Stomach smooth muscle (tissue), 2 donors: ENCODE measurements around the gene GGT1.
"Not testable (repeated sequence)": the region's sequence is repeated elsewhere in the genome, so short reads cannot be mapped to it uniquely, and the experiment has no call there.

Experiments
- H3K27ac ChIP-seq: one replicate; pipeline ENCODE4 v1.7.0; 2013; ENCODE audit warnings: mild to moderate bottlenecking, low read length, inconsistent platforms
- H3K27me3 ChIP-seq, 2 donors: one replicate each; pipeline ENCODE4 v1.7.0; 2013; ENCODE audit warnings: low read length in 2 of 2; ENCODE audit not compliant: insufficient read depth in 2 of 2, control insufficient read depth in 1 of 2
- H3K36me3 ChIP-seq, 2 donors: one replicate each; pipeline ENCODE4 v1.7.0; 2013; ENCODE audit warnings: low read length in 2 of 2; ENCODE audit not compliant: control insufficient read depth in 2 of 2, insufficient read depth in 2 of 2
- H3K4me1 ChIP-seq: one replicate; pipeline ENCODE4 v1.7.0; 2013; ENCODE audit warnings: low read length; ENCODE audit not compliant: control insufficient read depth, insufficient read depth
- H3K4me3 ChIP-seq, 2 donors: one replicate each; pipeline ENCODE4 v1.7.0; 2013; ENCODE audit warnings: low read length in 2 of 2
- H3K9ac ChIP-seq, 2 donors: one replicate each; pipeline ENCODE4 v1.7.0; 2013; ENCODE audit warnings: low read length in 2 of 2, mild to moderate bottlenecking in 1 of 2
- H3K9me3 ChIP-seq, 2 donors: one replicate each; pipeline ENCODE4 v1.7.0; 2013; ENCODE audit warnings: low read length in 2 of 2; ENCODE audit not compliant: control insufficient read depth in 2 of 2
- donor health status: healthy.
- donor health status: Pancreatic carcinoma.

The GGT1 gene

GRCh38 chr22:24627911-24628310 lies 24.9 kb downstream of the GGT1 start:
- not testable (repeated sequence) for H3K36me3 ChIP-seq, H3K9me3 ChIP-seq, H3K9ac ChIP-seq, H3K27ac ChIP-seq, H3K4me3 ChIP-seq, H3K4me1 ChIP-seq, H3K27me3 ChIP-seq

- H3K9ac ChIP-seq, H3K27ac ChIP-seq, H3K4me3 ChIP-seq, H3K9me3 ChIP-seq, H3K27me3 ChIP-seq, H3K36me3 ChIP-seq, H3K4me1 ChIP-seq: not testable (repeated sequence)
Measured at GRCh38 chr22:24629069-24629468, 26.1 kb downstream of the GGT1 start.

GRCh38 chr22:24630812-24631427 lies 27.9 kb downstream of the GGT1 start:
- H3K9me3 ChIP-seq, H3K27ac ChIP-seq, H3K36me3 ChIP-seq, H3K27me3 ChIP-seq, H3K9ac ChIP-seq, H3K4me3 ChIP-seq, H3K4me1 ChIP-seq: not testable (repeated sequence)

- H3K27ac ChIP-seq, H3K9me3 ChIP-seq, H3K36me3 ChIP-seq, H3K9ac ChIP-seq, H3K4me1 ChIP-seq, H3K4me3 ChIP-seq, H3K27me3 ChIP-seq: not testable (repeated sequence)
Measured at GRCh38 chr22:24631430-24632122, 28.6 kb downstream of the GGT1 start.

GRCh38 chr22:24632642-24633041 lies 29.6 kb downstream of the GGT1 start:
- H3K9ac ChIP-seq, result not testable (repeated sequence)

GRCh38 chr22:24633231-24634023 lies 30.4 kb downstream of the GGT1 start:
- H3K36me3 ChIP-seq, H3K4me1 ChIP-seq, H3K4me3 ChIP-seq, H3K9ac ChIP-seq, H3K9me3 ChIP-seq, H3K27ac ChIP-seq, H3K27me3 ChIP-seq: not testable (repeated sequence)

More at GRCh38 chr22:24632642-24633041, 29.6 kb downstream of the GGT1 start:
- H3K27ac ChIP-seq, H3K27me3 ChIP-seq, H3K36me3 ChIP-seq, H3K4me3 ChIP-seq, H3K4me1 ChIP-seq, H3K9me3 ChIP-seq: not testable (repeated sequence)

- not testable (repeated sequence) for H3K4me1 ChIP-seq, H3K27me3 ChIP-seq, H3K9ac ChIP-seq, H3K27ac ChIP-seq, H3K36me3 ChIP-seq, H3K9me3 ChIP-seq, H3K4me3 ChIP-seq
Measured at GRCh38 chr22:24634776-24635389, 31.9 kb downstream of the GGT1 start.

GRCh38 chr22:24636513-24636912 lies 33.5 kb downstream of the GGT1 start:
- H3K4me3 ChIP-seq, H3K36me3 ChIP-seq, H3K27me3 ChIP-seq, H3K4me1 ChIP-seq, H3K9me3 ChIP-seq, H3K9ac ChIP-seq, H3K27ac ChIP-seq: not testable (repeated sequence)

GRCh38 chr22:24642307-24642706 lies 39.3 kb downstream of the GGT1 start:
- H3K36me3 ChIP-seq, H3K4me1 ChIP-seq, H3K9ac ChIP-seq, H3K4me3 ChIP-seq, H3K9me3 ChIP-seq, H3K27ac ChIP-seq, H3K27me3 ChIP-seq: not testable (repeated sequence)

- H3K27ac ChIP-seq, H3K4me3 ChIP-seq, H3K27me3 ChIP-seq, H3K9ac ChIP-seq, H3K4me1 ChIP-seq, H3K36me3 ChIP-seq, H3K9me3 ChIP-seq: not testable (repeated sequence)
Measured at GRCh38 chr22:24644409-24644808, 41.4 kb downstream of the GGT1 start.
